Ishikawa (cell line): Measurements from ENCODE around the gene MILR1.
A peak's percentile ranks its signal among the peaks of the same experiment; 100 is the strongest.

ENCODE experiments used
- CEBPB ChIP-seq: IDR thresholded peaks from 2 replicates; pipeline ENCODE4 v1.6.1; 2012
- CREB1 ChIP-seq: IDR thresholded peaks from 2 replicates; pipeline ENCODE4 v1.6.1; 2012; ENCODE audit warnings: low read depth
- EGR1 ChIP-seq: IDR thresholded peaks from 2 replicates; pipeline ENCODE4 v1.6.1; 2012
- EP300 ChIP-seq: IDR thresholded peaks from 2 replicates; pipeline ENCODE4 v1.6.1; 2012; ENCODE audit warnings: borderline replicate concordance
- FOXM1 ChIP-seq: IDR thresholded peaks from 2 replicates; pipeline ENCODE4 v1.6.1; 2012; ENCODE audit warnings: low read depth, borderline replicate concordance
- MAX ChIP-seq: IDR thresholded peaks from 2 replicates; pipeline ENCODE4 v1.6.1; 2012
- NFIC ChIP-seq: IDR thresholded peaks from 2 replicates; pipeline ENCODE4 v1.6.1; 2012
- RAD21 ChIP-seq: IDR thresholded peaks from 2 replicates; pipeline ENCODE4 v1.6.1; 2012; ENCODE audit warnings: low read depth
- REST ChIP-seq: IDR thresholded peaks from 2 replicates; pipeline ENCODE4 v1.6.1; 2012; ENCODE audit warnings: low read depth, mild to moderate bottlenecking
- TAF1 ChIP-seq: IDR thresholded peaks from 2 replicates; pipeline ENCODE4 v1.6.1; 2012; ENCODE audit warnings: low read depth, mild to moderate bottlenecking
- TCF12 ChIP-seq: IDR thresholded peaks from 2 replicates; pipeline ENCODE4 v1.6.1; 2012; ENCODE audit warnings: low read depth
- TEAD4 ChIP-seq: IDR thresholded peaks from 2 replicates; pipeline ENCODE4 v1.6.1; 2012
- USF1 ChIP-seq: IDR thresholded peaks from 2 replicates; pipeline ENCODE4 v1.6.1; 2012
- YY1 ChIP-seq: IDR thresholded peaks from 2 replicates; pipeline ENCODE4 v1.6.1; 2012; ENCODE audit warnings: low read depth
- ZBTB7A ChIP-seq: IDR thresholded peaks from 2 replicates; pipeline ENCODE4 v1.6.1; 2012; ENCODE audit warnings: low read depth

The MILR1 gene

GRCh38 chr17:64492481-64493109 lies 43.7 kb downstream of the MILR1 start:
- TF ChIP-seq FOXM1, result no peak
- TF ChIP-seq CEBPB, result peak; percentile 69

GRCh38 chr17:64494121-64494520 lies 45.2 kb downstream of the MILR1 start:
- TF ChIP-seq RAD21, result no peak
- TF ChIP-seq REST, result no peak
- no peak for TF ChIP-seq NFIC
- no peak for TF ChIP-seq EGR1
- no peak for TF ChIP-seq TCF12
- no peak for TF ChIP-seq USF1

GRCh38 chr17:64496348-64496785 lies 47.5 kb downstream of the MILR1 start:
- no peak for TF ChIP-seq CREB1

GRCh38 chr17:64496786-64497564 lies 48.1 kb downstream of the MILR1 start, which contains the start of gene POLG2:
TSS of gene POLG2 (minus strand) at chr17:64497054. CDS start at chr17:64496968, 86 bp downstream.
- peak; percentile 78 for TF ChIP-seq MAX
- TF ChIP-seq TAF1, result peak; percentile 73
- 0 out of 2 replicates have a peak, but pooled peaks have one; percentile 22 for TF ChIP-seq ZBTB7A
- TF ChIP-seq EGR1, result 0 out of 2 replicates have a peak, but pooled peaks have one; percentile 20
- TF ChIP-seq CEBPB, result no peak
- TF ChIP-seq REST, result no peak
- no peak for TF ChIP-seq CREB1
- TF ChIP-seq YY1, result peak; percentile 90
- no peak for TF ChIP-seq EP300
- TF ChIP-seq TEAD4, result no peak
- 0 out of 2 replicates have a peak, but pooled peaks have one; percentile 24 for TF ChIP-seq FOXM1
- no peak for TF ChIP-seq USF1
- TF ChIP-seq NFIC, result peak; percentile 2; the same call in 1 of the 2 replicates
- TF ChIP-seq TCF12, result 0 out of 2 replicates have a peak, but pooled peaks have one; percentile 50
- no peak for TF ChIP-seq RAD21

GRCh38 chr17:64497565-64498035 lies 48.7 kb downstream of the MILR1 start:
- no peak for TF ChIP-seq USF1
- no peak for TF ChIP-seq EGR1
- no peak for TF ChIP-seq EP300
- no peak for TF ChIP-seq NFIC
- no peak for TF ChIP-seq ZBTB7A
- TF ChIP-seq CREB1, result no peak
